IMR-90 (cell line): ENCODE data around the gene HIVEP3. TPM values are rescaled to one million over a fixed set of nuclear protein-coding genes. Genes with fewer than 3 reads are reported as not detected.

Experiments
- ATAC-seq: fragments of 200-7000 bp; cut with Tn5 transposase; 2 replicates; pipeline ENCODE4 v1.9.1; 2020; ENCODE audit warnings: low read depth, mild to moderate bottlenecking, moderate library complexity
- BruUV-seq: library from RNA; stranded (reverse); fragments of 400-500 nt; replicated peaks from 2 replicates; lab custom pipeline; 2021; lab: Mats Ljungman, UMichigan
- CTCF ChIA-PET: fragments of 300-600 bp; formaldehyde crosslinking; extraction: SDS; loops from one replicate; lab custom pipeline; 2021; ENCODE audit warnings: antibody characterized with exemption; lab: Yijun Ruan, JAX
- POLR2A ChIA-PET: fragments of 300-600 bp; sonication (Branson Sonifier 250); formaldehyde crosslinking; loops from one replicate; lab custom pipeline; 2022; ENCODE audit warnings: antibody characterized with exemption; ENCODE audit not compliant: unreplicated experiment; lab: Charles Lee
- DNase-seq: peaks from one replicate; pipeline ENCODE4 v3.0.0; 2013
- H2AFZ ChIP-seq: replicated peaks from 2 replicates; pipeline ENCODE3; 2013; ENCODE audit warnings: low read length, mild to moderate bottlenecking; ENCODE audit not compliant: poor library complexity
- H2AK5ac ChIP-seq: 2 replicates; pipeline ENCODE4 v1.6.1; 2013; ENCODE audit warnings: low read depth, low read length, inconsistent platforms
- H2AK9ac ChIP-seq: replicated peaks from 2 replicates; pipeline ENCODE3; 2013; ENCODE audit warnings: mild to moderate bottlenecking, low read depth, low read length, moderate library complexity; ENCODE audit not compliant: poor library complexity
- H2BK120ac ChIP-seq: 2 replicates; pipeline ENCODE4 v1.6.1; 2013; ENCODE audit warnings: low read depth, low read length, inconsistent platforms
- H2BK15ac ChIP-seq: 3 replicates; pipeline ENCODE4 v1.6.1; 2013; ENCODE audit warnings: low read depth, low read length, inconsistent platforms
- H2BK20ac ChIP-seq: 2 replicates; pipeline ENCODE4 v1.6.1; 2013; ENCODE audit warnings: low read depth, mild to moderate bottlenecking, inconsistent platforms, low read length, moderate library complexity
- H2BK5ac ChIP-seq: 2 replicates; pipeline ENCODE4 v1.6.1; 2013; ENCODE audit warnings: mild to moderate bottlenecking, low read depth, low read length, inconsistent platforms; ENCODE audit not compliant: poor library complexity, severe bottlenecking
- H3K14ac ChIP-seq: replicated peaks from 2 replicates; pipeline ENCODE4 v1.6.1; 2013; ENCODE audit warnings: low read depth, low read length, inconsistent platforms
- H3K18ac ChIP-seq: 2 replicates; pipeline ENCODE4 v1.6.1; 2013; ENCODE audit warnings: low read depth, low read length, control low read depth
- H3K23ac ChIP-seq: 2 replicates; pipeline ENCODE4 v1.6.1; 2013; ENCODE audit warnings: low read depth, low read length, inconsistent platforms
- H3K27ac ChIP-seq: 2 replicates; pipeline ENCODE4 v1.5.1; 2013; ENCODE audit warnings: mild to moderate bottlenecking, control low read depth, low read length; ENCODE audit not compliant: insufficient read depth
- H3K27me3 ChIP-seq: 2 replicates; pipeline ENCODE4 v1.6.1; 2013; ENCODE audit warnings: low read length; ENCODE audit not compliant: control insufficient read depth, insufficient read depth
- H3K36me3 ChIP-seq: 2 replicates; pipeline ENCODE4 v1.6.1; 2013; ENCODE audit warnings: low read length, mixed read lengths; ENCODE audit not compliant: control insufficient read depth, insufficient read depth
- H3K4ac ChIP-seq: 2 replicates; pipeline ENCODE4 v1.6.1; 2013; ENCODE audit warnings: low read depth, low read length, inconsistent platforms
- H3K4me1 ChIP-seq: 2 replicates; pipeline ENCODE4 v1.6.1; 2013; ENCODE audit warnings: low read length, mixed read lengths; ENCODE audit not compliant: control insufficient read depth, insufficient read depth
- H3K4me2 ChIP-seq: 2 replicates; pipeline ENCODE4 v1.6.1; 2013; ENCODE audit warnings: low read depth, mild to moderate bottlenecking, control low read depth, low read length, moderate library complexity
- H3K4me3 ChIP-seq: 2 replicates; pipeline ENCODE4 v1.5.1; 2013; ENCODE audit warnings: low read depth, mild to moderate bottlenecking, control low read depth, low read length, moderate library complexity; ENCODE audit not compliant: insufficient read depth
- H3K56ac ChIP-seq: 2 replicates; pipeline ENCODE4 v1.6.1; 2013; ENCODE audit warnings: low read length, inconsistent platforms; ENCODE audit not compliant: insufficient read depth; ENCODE audit errors: extremely low read depth
- H3K79me1 ChIP-seq, 2 experiments: 2 replicates each; pipeline ENCODE4 v1.6.1; 2013; ENCODE audit warnings: low read length in 2 of 2, inconsistent platforms in 1 of 2, low read depth in 1 of 2
- H3K9ac ChIP-seq: 2 replicates; pipeline ENCODE4 v1.6.1; 2013; ENCODE audit warnings: low read depth, low read length, control low read depth
- H3K9me1 ChIP-seq: 2 replicates; pipeline ENCODE4 v1.6.1; 2013; ENCODE audit warnings: low read length, inconsistent platforms; ENCODE audit not compliant: insufficient read depth
- H3K9me3 ChIP-seq: 2 replicates; pipeline ENCODE4 v1.6.1; 2013; ENCODE audit warnings: low read length; ENCODE audit not compliant: control insufficient read depth, insufficient read depth
- H4K20me1 ChIP-seq: 2 replicates; pipeline ENCODE4 v1.6.1; 2013; ENCODE audit warnings: low read length, inconsistent platforms; ENCODE audit not compliant: insufficient read depth
- H4K5ac ChIP-seq: 2 replicates; pipeline ENCODE4 v1.6.1; 2013; ENCODE audit warnings: mild to moderate bottlenecking, low read depth, low read length, control low read depth
- H4K8ac ChIP-seq, 2 experiments: 2 replicates each; pipeline ENCODE4 v1.6.1; 2013; ENCODE audit warnings: low read depth in 2 of 2, low read length in 2 of 2, control low read depth in 1 of 2, inconsistent platforms in 1 of 2
- H4K91ac ChIP-seq: 2 replicates; pipeline ENCODE4 v1.6.1; 2013; ENCODE audit warnings: low read depth, low read length, inconsistent platforms; ENCODE audit not compliant: insufficient read depth
- BHLHE40 ChIP-seq: fragments of 150-350 bp; IDR thresholded peaks from 2 replicates; pipeline ENCODE4 v1.6.1; 2016; ENCODE audit warnings: mild to moderate bottlenecking, low read depth, low read length
- CEBPB ChIP-seq: IDR thresholded peaks from 2 replicates; pipeline ENCODE4 v1.6.1; 2012; ENCODE audit warnings: low read depth, low read length, improper control_type of control experiment
- MAFK ChIP-seq: IDR thresholded peaks from 2 replicates; pipeline ENCODE4 v1.6.1; 2012; ENCODE audit warnings: low read depth, low read length, improper control_type of control experiment
- MAZ ChIP-seq: IDR thresholded peaks from 2 replicates; pipeline ENCODE4 v1.6.1; 2012; ENCODE audit warnings: low read depth, mild to moderate bottlenecking, low read length, improper control_type of control experiment, moderate library complexity, borderline replicate concordance
- MXI1 ChIP-seq: IDR thresholded peaks from 2 replicates; pipeline ENCODE4 v1.6.1; 2012; ENCODE audit warnings: low read depth, mild to moderate bottlenecking, low read length, moderate library complexity, borderline replicate concordance
- RFX5 ChIP-seq: IDR thresholded peaks from 2 replicates; pipeline ENCODE4 v1.8.0; 2012; ENCODE audit warnings: low read depth, mild to moderate bottlenecking, low read length, moderate library complexity
- USF2 ChIP-seq: fragments of 150-350 bp; IDR thresholded peaks from 2 replicates; pipeline ENCODE4 v1.6.1; 2017; ENCODE audit warnings: mild to moderate bottlenecking, antibody characterized with exemption, low read length, low read depth
- WGBS, 2 experiments: methylation state at CpG; one replicate each; pipeline versions ENCODE4 v1.1.5 to v1.1.7; 2013; ENCODE audit warnings: missing lambda C conversion rate in 2 of 2; ENCODE audit not compliant: insufficient read length in 1 of 2; ENCODE audit errors: extremely low coverage in 2 of 2; 5-methylcytosine and 5-hydroxymethylcytosine counted together
- dilution Hi-C: fragments of 300-500 bp; cut with HindIII; formaldehyde crosslinking; loops from one replicate; pipeline ENCODE4 v1.14.3; 2018; ENCODE audit warnings: low sequenced_read_pairs; ENCODE audit not compliant: unreplicated experiment
- in situ Hi-C: fragments of 300-500 bp; cut with MboI; formaldehyde crosslinking; loops from 3 replicates; pipeline ENCODE4 v1.14.3; 2019; ENCODE audit warnings: low sequenced_read_pairs, inconsistent platforms, mixed read lengths
- intact Hi-C: fragments of 100-400 bp; cut with micrococcal nuclease; formaldehyde crosslinking; loops from 2 replicates; pipeline ENCODE4 v1.10.0; 2022
- polyA plus RNA-seq, 3 experiments: library from polyadenylated mRNA; depleted of rRNA; stranded (reverse); fragments of >200 nt; gene quantifications; 2 replicates each; pipeline ENCODE4 v1.2.3, GENCODE V29; 2012; ENCODE audit warnings: low replicate concordance in 1 of 3
- total RNA-seq: library from RNA; depleted of rRNA; stranded (reverse); fragments of >200 nt; gene quantifications from 2 replicates; pipeline ENCODE4 v1.2.3, GENCODE V29; 2012

Gene HIVEP3
- total and polyA plus RNA-seq, 2 of the 4 experiments (the other 2 are of a cell fraction) = 1.4 to 4.0 TPM

GRCh38 chr1:41612953-41613352 is 305.8 kb downstream of the HIVEP3 start:
- no peaks in the 10 kb centered on the region for H3K9me3 ChIP-seq
- no peaks in the 10 kb centered on the region; the same call in 1 of the 2 replicates for H4K20me1 ChIP-seq
- H3K27me3 ChIP-seq = no peaks in the 10 kb centered on the region
- ATAC-seq = no peak; the same call in 1 of the 2 replicates
- intact Hi-C loops (no loop called here), in situ Hi-C loops (no loop called here), dilution Hi-C loops (no loop called here)
- no peaks in the 10 kb centered on the region for H3K36me3 ChIP-seq
- DNase-seq = no peak
- peaks cover 6 to 24% of the 10 kb centered on the region in 2 experiments; a peak in 2 of 4 replicates for H3K79me1 ChIP-seq
- H2BK5ac ChIP-seq = peak overlapping the region; percentile 9
- no peak overlapping the region for H3K9ac ChIP-seq
- no peak overlapping the region for H3K23ac ChIP-seq
- POLR2A ChIA-PET = no interaction called here
- peak overlapping the region; percentile 20 to 42; a peak in 3 of 4 replicates for H4K8ac ChIP-seq
- CTCF ChIA-PET = no interaction called here
- H3K4me1 ChIP-seq = peaks cover 18% of the 10 kb centered on the region
- BruUV-seq = no TSS peak
- peak overlapping the region; percentile 82 for H4K5ac ChIP-seq
- peak overlapping the region; percentile 51 for H2AK5ac ChIP-seq
- TF ChIP-seq MAZ (no peak), RFX5 (no peak), CEBPB (no peak), MXI1 (no peak), MAFK (no peak), USF2 (no peak), BHLHE40 (no peak)
- peak overlapping the region; percentile 17 for H2AK9ac ChIP-seq
- H3K18ac ChIP-seq = peak overlapping the region; percentile 80
- 94% methylated on average over 3 of the region's 9 CpGs; no CpG with 5 or more reads in 1 of the 2 experiments for WGBS, 2 experiments
- 0 out of 2 replicates have a peak overlapping the region, but pooled peaks have one; percentile 48 for H3K14ac ChIP-seq
- H2BK20ac ChIP-seq = peak overlapping the region; percentile 26; the same call in 1 of the 2 replicates
- H4K91ac ChIP-seq = peak overlapping the region; percentile 79
- H3K56ac ChIP-seq = no peak overlapping the region
- H3K9me1 ChIP-seq = peaks cover 12% of the 10 kb centered on the region; the same call in 1 of the 2 replicates
- H3K4me3 ChIP-seq = no peak overlapping the region
- peak overlapping the region; percentile 65; the same call in 1 of the 2 replicates for H3K27ac ChIP-seq
- peak overlapping the region; percentile 60; the same call in 1 of the 3 replicates for H2BK15ac ChIP-seq
- no peak overlapping the region for H2AFZ ChIP-seq
- peak overlapping the region; percentile 74 for H2BK120ac ChIP-seq
- H3K4me2 ChIP-seq = peak overlapping the region; percentile 17; the same call in 1 of the 2 replicates
- peak overlapping the region; percentile 72 for H3K4ac ChIP-seq
